Naive B cell (primary cell): ENCODE data around the gene APOL6. TPM values are rescaled to one million over a fixed set of nuclear protein-coding genes. Genes with fewer than 3 reads are reported as not detected.
"Not testable (repeated sequence)": the region's sequence is repeated elsewhere in the genome, so short reads cannot be mapped to it uniquely, and the experiment has no call there.

Experiments used
- ATAC-seq, 2 donors: fragments of 150-1000 bp; cut with Tn5 transposase; 2 replicates each; pipeline ENCODE4 v1.10.0; 2021; ENCODE audit warnings: low read depth in 2 of 2, mild to moderate bottlenecking in 2 of 2, moderate library complexity in 2 of 2
- DNase-seq: peaks from one replicate; pipeline ENCODE4 v3.0.0; 2022
- H3K27ac Mint-ChIP-seq, 6 donors: one replicate each; pipeline ENCODE4 v1.8.0; 2020 to 2022; ENCODE audit warnings: mild to moderate bottlenecking in 6 of 6, mixed read lengths in 6 of 6, moderate library complexity in 5 of 6, inconsistent platforms in 2 of 6
- H3K27me3 Mint-ChIP-seq, 3 donors: one replicate each; pipeline ENCODE4 v1.8.0; 2021 to 2022; ENCODE audit warnings: mixed read lengths in 3 of 3, mild to moderate bottlenecking in 1 of 3
- H3K36me3 Mint-ChIP-seq, 2 donors: one replicate each; pipeline ENCODE4 v1.8.0; 2020 to 2022; ENCODE audit warnings: mixed read lengths in 2 of 2, inconsistent platforms in 1 of 2, mild to moderate bottlenecking in 1 of 2
- H3K4me1 Mint-ChIP-seq, 3 donors: one replicate each; pipeline ENCODE4 v1.8.0; 2020 to 2022; ENCODE audit warnings: mixed read lengths in 3 of 3, inconsistent platforms in 1 of 3, mild to moderate bottlenecking in 1 of 3, moderate library complexity in 1 of 3
- H3K4me3 Mint-ChIP-seq, 8 donors: one replicate each; pipeline ENCODE4 v1.8.0; 2020 to 2022; ENCODE audit warnings: mild to moderate bottlenecking in 8 of 8, mixed read lengths in 8 of 8, moderate library complexity in 8 of 8, inconsistent platforms in 2 of 8
- H3K9me3 Mint-ChIP-seq, 7 donors: one replicate each; pipeline ENCODE4 v1.8.0; 2020 to 2022; ENCODE audit warnings: mixed read lengths in 7 of 7, mild to moderate bottlenecking in 5 of 7, inconsistent platforms in 2 of 7, moderate library complexity in 1 of 7
- polyA plus RNA-seq, 6 donors: library from polyadenylated mRNA; unstranded; fragments of 300-500 nt; fragmentation: Illumina TruSeq; gene quantifications; one replicate each; pipeline ENCODE4 v1.2.3, GENCODE V29; 2021; ENCODE audit warnings: low read depth in 6 of 6

The APOL6 gene
- polyA plus RNA-seq, 6 donors from 2014 or later = 1.4 to 2.8 (median 2.0) TPM

DNA sequence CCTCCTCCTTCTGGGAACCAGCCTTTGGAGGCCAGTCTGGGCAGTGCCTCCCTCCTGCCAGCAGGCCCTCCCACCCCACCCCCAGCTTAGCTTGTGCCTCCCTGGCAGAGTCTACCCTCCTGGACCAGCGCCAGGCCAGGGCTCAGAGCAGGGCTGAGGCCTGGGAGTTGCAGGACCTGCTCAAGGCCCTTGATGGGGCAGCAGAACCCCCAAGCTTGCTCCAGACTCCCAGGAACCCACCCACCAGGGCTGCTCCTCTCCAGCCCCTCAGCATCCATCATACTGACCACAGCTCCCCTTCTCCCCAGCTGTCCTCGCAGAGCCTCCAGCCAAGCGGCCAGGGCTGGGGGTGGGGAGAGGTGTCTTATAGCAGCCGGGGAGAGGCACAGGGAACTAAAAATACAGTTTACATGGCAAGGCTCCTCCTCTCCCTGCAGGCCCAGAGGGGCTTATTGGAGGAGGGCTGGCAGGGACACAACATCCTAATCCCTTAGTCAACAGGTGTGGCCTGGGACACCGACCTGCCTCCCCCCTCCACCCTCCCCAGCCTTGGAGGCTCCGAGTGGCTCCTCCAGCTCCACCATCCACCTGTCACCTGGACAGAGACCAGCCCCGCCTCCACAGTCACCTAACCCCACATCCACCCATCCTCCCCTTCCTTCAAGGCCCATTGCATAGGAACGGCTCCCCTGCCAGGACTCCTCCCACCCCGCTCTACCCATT is 25.9 kb upstream of the APOL6 start:
- ATAC-seq = no peak
- H3K27ac Mint-ChIP-seq = no peak overlapping the region
- no peaks in the 10 kb centered on the region for H3K36me3 Mint-ChIP-seq
- H3K4me3 Mint-ChIP-seq = no peak overlapping the region
- H3K4me1 Mint-ChIP-seq = peaks cover 4 to 16% (median 11%) of the 10 kb centered on the region in 3 donors
- peaks cover 28 to 45% (median 45%) of the 10 kb centered on the region in 3 donors for H3K27me3 Mint-ChIP-seq
- no peak for DNase-seq
- peaks cover 0 to 2% (median 0%) of the 10 kb centered on the region in 7 donors for H3K9me3 Mint-ChIP-seq

GRCh38 chr22:35623885-35624284 is 24.4 kb upstream of the APOL6 start:
- Mint-ChIP-seq H3K4me1 (peaks cover 10 to 21% (median 18%) of the 10 kb centered on the region in 3 donors), H3K27me3 (peaks cover 28 to 58% (median 58%) of the 10 kb centered on the region in 3 donors)
- H3K9me3 Mint-ChIP-seq, H3K36me3 Mint-ChIP-seq, H3K4me3 Mint-ChIP-seq, H3K27ac Mint-ChIP-seq, DNase-seq, ATAC-seq: not testable (repeated sequence)

GRCh38 chr22:35624547-35624946 is 23.7 kb upstream of the APOL6 start:
- Mint-ChIP-seq H3K4me3 (no peak overlapping the region), H3K9me3 (peaks cover 0 to 4% (median 0%) of the 10 kb centered on the region in 7 donors), H3K27me3 (peaks cover 32 to 61% (median 61%) of the 10 kb centered on the region in 3 donors), H3K27ac (no peak overlapping the region), H3K36me3 (peaks cover 0 to 2% of the 10 kb centered on the region in 2 donors), H3K4me1 (peaks cover 13 to 23% (median 21%) of the 10 kb centered on the region in 3 donors)
- ATAC-seq (no peak), DNase-seq (no peak)

- Mint-ChIP-seq H3K4me1 (peaks cover 18 to 28% (median 25%) of the 10 kb centered on the region in 3 donors), H3K36me3 (peaks cover 0 to 8% of the 10 kb centered on the region in 2 donors), H3K9me3 (peaks cover 0 to 4% (median 0%) of the 10 kb centered on the region in 7 donors), H3K27me3 (peaks cover 36 to 73% (median 71%) of the 10 kb centered on the region in 3 donors), H3K4me3 (no peak overlapping the region), H3K27ac (no peak overlapping the region)
- DNase-seq = no peak
- no peak for ATAC-seq
Observed at GRCh38 chr22:35625763-35626432, 22.3 kb upstream of the APOL6 start.

GRCh38 chr22:35627267-35628041 is 20.8 kb upstream of the APOL6 start:
- Mint-ChIP-seq H3K27me3 (peaks cover 36 to 73% (median 71%) of the 10 kb centered on the region in 3 donors), H3K4me3 (peak overlapping the region in 4 of 8 donors; percentile 16 to 84 (median 58)), H3K36me3 (peaks cover 0 to 8% of the 10 kb centered on the region in 2 donors), H3K27ac (peak overlapping the region in 2 of 6 donors; percentile 70 to 85), H3K9me3 (peaks cover 0 to 4% (median 0%) of the 10 kb centered on the region in 7 donors), H3K4me1 (peaks cover 18 to 28% (median 25%) of the 10 kb centered on the region in 3 donors)
- DNase-seq = no peak
- ATAC-seq = no peak

DNA sequence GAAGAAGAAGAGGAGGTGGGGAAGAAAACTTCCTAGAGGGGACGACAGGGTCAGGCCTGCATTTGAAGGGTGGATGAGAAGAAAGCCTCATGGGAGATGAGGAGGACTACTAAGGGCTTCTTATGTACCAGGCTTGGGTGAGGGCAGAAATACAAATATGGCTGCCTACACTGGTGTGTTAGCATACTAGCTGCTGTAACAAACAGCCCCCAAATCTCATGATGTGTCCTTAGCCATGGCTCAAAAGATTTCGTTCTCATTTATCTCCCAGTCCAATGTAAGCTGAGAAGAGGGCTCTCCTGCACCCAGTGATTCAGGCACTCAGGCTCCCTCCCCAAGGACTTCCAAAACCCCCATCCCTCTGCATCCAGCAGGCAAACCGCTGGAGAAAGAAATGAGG is 19.5 kb upstream of the APOL6 start:
- H3K9me3 Mint-ChIP-seq = peaks cover 0 to 4% (median 0%) of the 10 kb centered on the region in 7 donors
- no peak overlapping the region for H3K4me3 Mint-ChIP-seq
- no peak overlapping the region for H3K27ac Mint-ChIP-seq
- no peak for DNase-seq
- H3K27me3 Mint-ChIP-seq = peaks cover 42 to 74% (median 62%) of the 10 kb centered on the region in 3 donors
- no peak for ATAC-seq
- peaks cover 18 to 23% (median 21%) of the 10 kb centered on the region in 3 donors for H3K4me1 Mint-ChIP-seq
- H3K36me3 Mint-ChIP-seq = peaks cover 0 to 8% of the 10 kb centered on the region in 2 donors

GRCh38 chr22:35629406-35630216 is 18.6 kb upstream of the APOL6 start:
- ATAC-seq (no peak), DNase-seq (no peak)
- H3K4me3 Mint-ChIP-seq = no peak overlapping the region
- peaks cover 18 to 23% (median 18%) of the 10 kb centered on the region in 3 donors for H3K4me1 Mint-ChIP-seq
- peaks cover 0 to 8% of the 10 kb centered on the region in 2 donors for H3K36me3 Mint-ChIP-seq
- peaks cover 0 to 4% (median 0%) of the 10 kb centered on the region in 7 donors for H3K9me3 Mint-ChIP-seq
- H3K27ac Mint-ChIP-seq = no peak overlapping the region
- H3K27me3 Mint-ChIP-seq = peaks cover 41 to 67% (median 54%) of the 10 kb centered on the region in 3 donors

- H3K4me3 Mint-ChIP-seq = no peak overlapping the region
- DNase-seq (no peak), ATAC-seq (no peak)
- peaks cover 0 to 8% of the 10 kb centered on the region in 2 donors for H3K36me3 Mint-ChIP-seq
- peaks cover 35 to 59% (median 46%) of the 10 kb centered on the region in 3 donors for H3K27me3 Mint-ChIP-seq
- no peak overlapping the region for H3K27ac Mint-ChIP-seq
- peaks cover 18 to 23% (median 18%) of the 10 kb centered on the region in 3 donors for H3K4me1 Mint-ChIP-seq
- H3K9me3 Mint-ChIP-seq = peaks cover 0 to 4% (median 0%) of the 10 kb centered on the region in 7 donors
Observed at GRCh38 chr22:35630387-35630793, 17.9 kb upstream of the APOL6 start.

DNA sequence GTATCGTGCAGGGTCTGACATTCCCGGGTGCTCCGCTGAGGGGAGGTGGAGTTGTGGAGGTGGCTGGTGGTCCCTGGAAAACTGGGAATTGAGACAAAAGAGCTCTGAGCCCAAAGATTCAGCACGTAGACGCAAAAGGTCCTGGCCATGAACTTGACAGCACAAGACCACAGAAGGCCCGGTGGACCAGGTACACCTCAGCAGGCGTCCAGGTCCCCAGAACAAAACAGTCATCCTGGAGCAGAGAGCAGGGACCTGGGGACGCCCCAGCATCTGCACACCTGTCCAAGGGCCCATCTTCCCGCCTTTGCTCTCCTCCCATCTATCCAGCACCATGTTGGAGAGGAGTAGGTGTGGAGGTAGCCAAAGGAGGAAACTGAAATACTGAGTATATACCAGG is 17.4 kb upstream of the APOL6 start:
- H3K9me3 Mint-ChIP-seq = peaks cover 0 to 4% (median 0%) of the 10 kb centered on the region in 7 donors
- peaks cover 0 to 8% of the 10 kb centered on the region in 2 donors for H3K36me3 Mint-ChIP-seq
- H3K27me3 Mint-ChIP-seq = peaks cover 30 to 54% (median 41%) of the 10 kb centered on the region in 3 donors
- ATAC-seq (no peak), DNase-seq (no peak)
- H3K27ac Mint-ChIP-seq = no peak overlapping the region
- H3K4me3 Mint-ChIP-seq = no peak overlapping the region
- H3K4me1 Mint-ChIP-seq = peaks cover 18 to 23% (median 18%) of the 10 kb centered on the region in 3 donors

GRCh38 chr22:35631597-35631996 is 16.6 kb upstream of the APOL6 start:
- Mint-ChIP-seq H3K4me1 (peaks cover 18 to 20% (median 18%) of the 10 kb centered on the region in 3 donors), H3K27ac (no peak overlapping the region), H3K9me3 (peaks cover 0 to 4% (median 0%) of the 10 kb centered on the region in 7 donors), H3K27me3 (peaks cover 23 to 47% (median 34%) of the 10 kb centered on the region in 3 donors), H3K36me3 (peaks cover 0 to 8% of the 10 kb centered on the region in 2 donors), H3K4me3 (no peak overlapping the region)
- DNase-seq = no peak
- peak; percentile 40 to 44 for ATAC-seq

GRCh38 chr22:35632935-35633334 is 15.3 kb upstream of the APOL6 start:
- H3K9me3 Mint-ChIP-seq = peaks cover 0 to 4% (median 0%) of the 10 kb centered on the region in 7 donors
- peaks cover 0 to 8% of the 10 kb centered on the region in 2 donors for H3K36me3 Mint-ChIP-seq
- no peak overlapping the region for H3K27ac Mint-ChIP-seq
- no peak overlapping the region for H3K4me3 Mint-ChIP-seq
- no peak for DNase-seq
- H3K27me3 Mint-ChIP-seq = peaks cover 24 to 42% (median 33%) of the 10 kb centered on the region in 3 donors
- ATAC-seq = no peak
- peaks cover 7 to 10% (median 8%) of the 10 kb centered on the region in 3 donors for H3K4me1 Mint-ChIP-seq

DNA sequence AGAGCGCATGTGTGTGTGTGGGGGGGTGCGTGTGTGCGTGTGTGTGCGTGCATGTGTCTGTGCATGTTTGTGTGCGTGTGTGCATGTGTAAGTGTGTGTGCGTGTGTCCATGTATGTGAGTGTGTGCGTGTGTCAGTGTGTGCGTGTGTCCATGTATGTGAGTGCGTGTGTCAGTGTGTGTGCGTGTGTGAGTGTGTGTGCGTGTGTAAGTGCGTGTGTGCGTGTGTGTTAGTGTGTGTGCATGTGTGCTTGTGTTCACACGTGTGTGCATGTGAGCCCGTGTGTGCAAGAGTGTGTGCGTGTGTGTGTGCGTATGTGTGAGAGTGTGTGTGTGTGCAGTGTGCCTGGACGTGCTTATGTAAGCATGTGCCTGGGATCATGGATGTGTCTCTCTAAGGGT is 14.7 kb upstream of the APOL6 start:
- H3K36me3 Mint-ChIP-seq = peaks cover 0 to 8% of the 10 kb centered on the region in 2 donors
- peaks cover 7 to 8% (median 7%) of the 10 kb centered on the region in 3 donors for H3K4me1 Mint-ChIP-seq

More for the DNA sequence above, 14.7 kb upstream of the APOL6 start:
- no peak overlapping the region for H3K4me3 Mint-ChIP-seq
- peak overlapping the region in 1 of 6 donors; percentile 81 for H3K27ac Mint-ChIP-seq
- DNase-seq (no peak), ATAC-seq (no peak)
- H3K27me3 Mint-ChIP-seq = peaks cover 27 to 43% (median 34%) of the 10 kb centered on the region in 3 donors
- H3K9me3 Mint-ChIP-seq = peaks cover 0 to 2% (median 0%) of the 10 kb centered on the region in 7 donors
